Measurements from ENCODE around the gene CRIP3.
"Not testable (repeated sequence)": the region's sequence is repeated elsewhere in the genome, so short reads cannot be mapped to it uniquely, and the experiment has no call there.

Gene CRIP3

DNA sequence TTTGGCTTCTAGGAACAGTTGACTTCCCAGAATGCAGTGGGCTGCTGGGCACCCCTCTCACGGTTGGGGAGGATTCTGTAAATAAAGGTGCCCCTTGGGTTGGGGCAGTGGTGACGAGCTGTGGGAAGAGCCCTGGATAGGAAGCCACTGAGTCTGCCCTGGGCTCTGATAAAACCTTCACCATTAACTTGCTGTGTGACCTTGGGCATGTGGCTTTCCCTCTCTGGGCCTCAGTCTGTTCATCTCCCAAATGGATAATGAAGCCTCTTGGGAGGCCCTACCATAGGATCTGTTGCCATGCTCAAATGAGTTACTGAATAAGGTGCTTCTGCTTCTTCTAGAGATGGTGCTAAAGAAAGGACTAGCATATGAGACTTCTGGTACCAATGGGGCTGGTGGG lies 3.7 kb downstream of the CRIP3 start:
- no peak for DNase-seq

- no peak for DNase-seq
Observed at GRCh38 chr6:43304361-43304760, 4.3 kb downstream of the CRIP3 start.

- DNase-seq: no peak
Observed at GRCh38 chr6:43303751-43304331, 4.8 kb downstream of the CRIP3 start.

DNA sequence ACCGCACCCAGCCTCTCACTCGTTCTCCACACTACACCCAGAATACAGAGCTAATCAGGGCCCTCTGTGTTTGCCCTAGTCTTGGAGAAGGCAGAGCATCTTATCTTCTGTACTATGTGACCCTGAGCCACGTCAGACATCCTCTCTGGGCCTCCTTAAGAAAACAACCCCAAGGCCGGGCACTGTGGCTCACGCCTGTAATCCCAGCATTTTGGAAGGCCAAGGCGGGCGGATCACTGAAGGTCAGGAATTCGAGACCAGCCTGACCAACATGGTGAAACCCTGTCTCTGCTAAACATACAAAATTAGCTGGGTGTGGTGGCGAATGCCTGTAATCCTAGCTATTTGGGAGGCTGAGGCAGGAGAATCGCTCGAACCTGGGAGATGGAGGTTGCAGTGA lies 5.6 kb downstream of the CRIP3 start:
- not testable (repeated sequence) for DNase-seq

- no peak for DNase-seq
Observed at GRCh38 chr6:43302126-43302525, 6.5 kb downstream of the CRIP3 start.

- DNase-seq: no peak
Observed at GRCh38 chr6:43301081-43301870, 7.3 kb downstream of the CRIP3 start.

DNA sequence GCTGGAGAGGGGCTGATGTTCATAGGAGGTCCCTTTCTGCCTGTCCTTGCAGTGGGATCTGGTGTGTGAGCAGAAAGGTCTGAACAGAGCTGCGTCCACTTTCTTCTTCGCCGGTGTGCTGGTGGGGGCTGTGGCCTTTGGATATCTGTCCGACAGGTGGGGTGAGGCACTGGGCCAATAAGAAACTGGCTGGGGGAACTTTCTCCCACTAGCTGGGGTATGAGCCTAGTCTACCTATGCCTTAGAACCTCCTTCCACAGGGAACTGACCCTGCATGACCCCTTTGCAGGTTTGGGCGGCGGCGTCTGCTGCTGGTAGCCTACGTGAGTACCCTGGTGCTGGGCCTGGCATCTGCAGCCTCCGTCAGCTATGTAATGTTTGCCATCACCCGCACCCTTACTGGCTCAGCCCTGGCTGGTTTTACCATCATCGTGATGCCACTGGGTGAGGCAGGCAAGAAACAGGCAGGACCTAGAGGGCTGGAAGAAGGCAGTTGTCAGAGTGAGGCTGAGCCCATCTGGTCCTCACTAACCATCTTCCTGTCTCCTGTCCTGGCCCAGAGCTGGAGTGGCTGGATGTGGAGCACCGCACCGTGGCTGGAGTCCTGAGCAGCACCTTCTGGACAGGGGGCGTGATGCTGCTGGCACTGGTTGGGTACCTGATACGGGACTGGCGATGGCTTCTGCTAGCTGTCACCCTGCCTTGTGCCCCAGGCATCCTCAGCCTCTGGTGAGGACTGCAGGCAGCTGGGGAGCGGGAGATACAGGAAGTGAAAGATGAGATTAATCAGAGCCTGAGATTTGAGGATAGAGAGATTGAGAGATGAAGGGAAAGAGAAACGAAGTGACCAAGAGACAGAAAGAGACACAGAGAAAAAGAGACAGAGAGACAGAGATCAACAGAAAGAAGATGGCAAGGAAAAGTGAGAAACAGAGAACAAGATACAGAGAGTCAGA lies 9.0 kb downstream of the CRIP3 start:
- no peak for DNase-seq

- no peak for DNase-seq
Observed at GRCh38 chr6:43298565-43299337, 9.9 kb downstream of the CRIP3 start.

DNA sequence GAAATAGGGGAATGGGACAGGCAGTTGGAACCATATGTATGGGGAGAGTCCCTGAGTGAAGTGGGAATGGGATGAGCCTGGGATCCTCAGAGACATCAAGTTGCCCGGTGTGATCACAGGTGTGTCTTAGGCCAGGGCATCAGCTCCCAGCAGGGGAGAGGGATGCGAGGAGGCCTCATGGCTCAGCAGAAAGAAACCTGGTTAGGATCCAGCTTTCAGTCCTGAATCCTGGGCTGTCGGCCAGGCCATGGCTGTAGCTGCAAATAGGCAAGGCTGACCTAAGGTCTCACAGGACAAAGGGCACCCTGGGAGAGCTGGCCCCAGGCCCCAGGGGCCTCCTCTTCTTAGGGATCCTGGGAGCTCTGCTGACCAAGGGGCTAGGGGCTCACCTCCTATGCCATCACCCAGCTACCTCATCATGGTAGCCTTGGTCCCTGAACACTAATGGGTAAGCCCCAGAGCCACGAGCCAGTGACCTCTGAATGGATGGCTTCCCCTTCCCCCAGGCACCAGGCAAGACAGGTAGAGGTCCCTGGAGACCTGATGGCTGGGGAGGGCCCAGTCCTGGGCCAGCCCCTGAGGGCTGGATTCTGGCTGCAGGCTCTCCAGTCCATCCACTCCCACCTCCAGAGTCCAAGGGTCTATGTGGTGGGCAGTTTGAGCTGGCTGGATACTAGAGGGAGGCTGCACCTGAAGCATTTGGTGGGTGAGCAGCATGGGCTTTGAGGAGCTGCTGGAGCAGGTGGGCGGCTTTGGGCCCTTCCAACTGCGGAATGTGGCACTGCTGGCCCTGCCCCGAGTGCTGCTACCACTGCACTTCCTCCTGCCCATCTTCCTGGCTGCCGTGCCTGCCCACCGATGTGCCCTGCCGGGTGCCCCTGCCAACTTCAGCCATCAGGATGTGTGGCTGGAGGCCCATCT lies 10.7 kb downstream of the CRIP3 start, which contains the start of gene SLC22A7:
Gene SLC22A7 (plus strand): TSS at position 617 of the 921 bp plus-strand sequence. CDS start 99 bp downstream, at position 716.
- no peak for DNase-seq

DNA sequence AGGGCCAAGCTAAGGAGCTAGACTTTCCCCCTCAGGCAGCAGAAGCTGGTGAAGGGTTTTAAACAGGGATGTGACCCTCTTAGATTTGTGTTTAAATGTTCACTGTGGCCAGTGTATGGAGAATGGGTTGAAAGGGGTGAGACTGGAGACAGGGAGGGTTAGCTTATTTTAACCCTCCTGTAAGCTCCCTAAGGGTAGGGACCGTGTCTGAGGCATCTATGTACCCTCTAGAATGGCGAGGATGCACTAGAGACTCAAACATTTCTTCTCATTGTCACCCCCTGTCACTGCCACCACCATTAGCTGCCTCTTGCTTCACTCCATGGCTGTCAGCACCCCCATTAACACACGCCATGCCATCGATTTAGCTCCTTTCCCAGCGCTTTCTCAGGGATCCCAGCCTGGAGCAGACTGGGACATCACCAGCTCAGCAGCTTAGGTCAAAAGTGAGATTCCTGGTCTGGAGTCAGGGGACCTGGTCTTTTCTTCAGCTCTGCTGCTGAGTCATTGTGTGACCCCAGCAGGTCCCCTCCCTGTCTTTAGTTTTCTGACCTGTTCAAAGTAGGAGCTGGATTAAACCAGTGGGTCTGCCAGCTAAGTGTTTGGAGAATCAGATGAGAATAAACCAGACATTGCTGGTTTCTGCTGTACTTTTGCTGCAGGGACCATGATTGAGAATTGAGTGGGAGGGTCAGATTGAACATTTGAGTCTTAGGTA lies 11.7 kb downstream of the CRIP3 start:
- no peak for DNase-seq

GRCh38 chr6:43295456-43295855 lies 13.2 kb downstream of the CRIP3 start:
- no peak for DNase-seq

GRCh38 chr6:43294536-43294935 lies 14.1 kb downstream of the CRIP3 start:
- DNase-seq: no peak

GRCh38 chr6:43293698-43294097 lies 14.9 kb downstream of the CRIP3 start:
- no peak for DNase-seq

DNA sequence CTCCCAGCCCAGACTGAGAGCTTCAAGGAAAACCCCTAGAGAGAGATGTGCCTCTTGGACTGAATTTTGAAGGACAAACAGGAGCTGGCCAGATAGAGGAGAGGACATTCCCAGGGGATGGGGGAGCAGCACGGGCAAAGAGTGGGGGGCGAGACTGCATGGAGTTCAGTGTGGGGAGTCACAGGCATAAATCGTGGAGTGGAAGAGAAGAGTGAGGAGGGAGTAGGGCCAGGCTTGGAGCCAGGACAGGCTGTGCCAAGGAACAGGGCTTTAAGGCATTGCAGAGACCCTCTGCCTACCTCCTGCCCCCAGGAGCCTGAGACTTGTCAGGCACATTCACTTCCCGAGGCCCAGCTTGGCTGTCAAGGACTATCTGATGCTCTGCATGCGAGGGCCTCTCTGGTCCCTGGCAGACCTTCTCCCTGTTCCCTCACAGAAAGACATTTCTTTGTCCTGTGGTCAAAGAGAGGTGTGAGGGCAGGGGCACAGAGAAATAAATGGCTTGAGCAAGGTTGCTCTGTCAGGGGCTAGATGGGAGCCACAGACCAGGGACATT lies 15.8 kb downstream of the CRIP3 start:
- DNase-seq: no peak

DNA sequence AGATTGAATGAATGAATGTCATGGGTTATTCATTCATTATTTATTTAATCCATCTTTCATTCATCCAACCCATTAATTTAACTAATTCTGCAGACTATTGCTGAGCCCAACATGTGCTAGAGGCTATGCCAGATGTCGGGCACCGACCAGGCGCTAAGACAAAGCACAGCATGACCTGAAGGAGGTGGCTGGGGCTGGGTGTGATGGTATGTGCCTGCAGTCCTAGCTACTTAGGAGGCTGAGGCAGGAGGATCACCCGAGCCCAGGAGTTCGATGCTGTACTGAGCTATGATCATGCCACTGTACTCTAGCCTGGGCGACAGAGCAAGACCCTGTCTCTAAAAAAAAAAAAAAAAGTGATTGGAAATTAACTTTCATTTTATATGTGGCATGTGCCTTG lies 16.3 kb downstream of the CRIP3 start:
- DNase-seq: no peak

GRCh38 chr6:43291708-43292107 lies 16.9 kb downstream of the CRIP3 start:
- no peak for DNase-seq

- DNase-seq: no peak
Observed at GRCh38 chr6:43290905-43291355, 17.7 kb downstream of the CRIP3 start.

GRCh38 chr6:43290339-43290904 lies 18.2 kb downstream of the CRIP3 start:
- no peak for DNase-seq

- DNase-seq: no peak
Observed at GRCh38 chr6:43287717-43288679, 20.6 kb downstream of the CRIP3 start.
